Measurements from ENCODE around the gene CRIP1. TPM values are rescaled to one million over a fixed set of nuclear protein-coding genes. Genes with fewer than 3 reads are reported as not detected.

The CRIP1 gene
- total RNA-seq, 2 donors from 2014 or later, result 97.1 to 220 TPM

- DNase-seq, result no peak
Observed at GRCh38 chr14:105525861-105526775, 39.4 kb downstream of the CRIP1 start, which contains the start of gene TMEM121. Gene TMEM121 (plus strand): TSS chr14:105526583. CDS start chr14:105528835, 2,252 bp downstream.

GRCh38 chr14:105526776-105527380 is 40.2 kb downstream of the CRIP1 start:
- TF ChIP-seq, protein P1, sequence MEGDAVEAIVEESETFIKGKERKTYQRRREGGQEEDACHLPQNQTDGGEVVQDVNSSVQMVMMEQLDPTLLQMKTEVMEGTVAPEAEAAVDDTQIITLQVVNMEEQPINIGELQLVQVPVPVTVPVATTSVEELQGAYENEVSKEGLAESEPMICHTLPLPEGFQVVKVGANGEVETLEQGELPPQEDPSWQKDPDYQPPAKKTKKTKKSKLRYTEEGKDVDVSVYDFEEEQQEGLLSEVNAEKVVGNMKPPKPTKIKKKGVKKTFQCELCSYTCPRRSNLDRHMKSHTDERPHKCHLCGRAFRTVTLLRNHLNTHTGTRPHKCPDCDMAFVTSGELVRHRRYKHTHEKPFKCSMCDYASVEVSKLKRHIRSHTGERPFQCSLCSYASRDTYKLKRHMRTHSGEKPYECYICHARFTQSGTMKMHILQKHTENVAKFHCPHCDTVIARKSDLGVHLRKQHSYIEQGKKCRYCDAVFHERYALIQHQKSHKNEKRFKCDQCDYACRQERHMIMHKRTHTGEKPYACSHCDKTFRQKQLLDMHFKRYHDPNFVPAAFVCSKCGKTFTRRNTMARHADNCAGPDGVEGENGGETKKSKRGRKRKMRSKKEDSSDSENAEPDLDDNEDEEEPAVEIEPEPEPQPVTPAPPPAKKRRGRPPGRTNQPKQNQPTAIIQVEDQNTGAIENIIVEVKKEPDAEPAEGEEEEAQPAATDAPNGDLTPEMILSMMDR (IDR thresholded peaks at IDR 0.05), result no peak
- Histone ChIP-seq H3K27me3 (peaks cover 32% of the 10 kb centered on the region), H3K36me3 (no peaks in the 10 kb centered on the region), H3K9me3 (no peaks in the 10 kb centered on the region), H3K4me3 (peak overlapping the region; percentile 54), H3K27ac (no peak overlapping the region), H3K9ac (ENCODE audit: low read depth in 2 of 2, low read length in 2 of 2) (peak overlapping the region in 1 of 2 donors; percentile 60), H3K4me1 (peaks cover 16% of the 10 kb centered on the region)
- intact Hi-C loops (cut with DNase I), result loop anchor here (5.0 to 10.0 kb wide), 4 partner anchors 35 to 322 kb away; partner anchors contain the start of gene TEDC1
- DNase-seq, result no peak

More at GRCh38 chr14:105525861-105526775, 39.4 kb downstream of the CRIP1 start, which contains the start of gene TMEM121:
- H3K9me3 ChIP-seq, result no peaks in the 10 kb centered on the region
- peak within 1 kb of the TSS; percentile 54 for H3K4me3 ChIP-seq
- H3K27ac ChIP-seq, result no peak within 1 kb of the TSS
- intact Hi-C loops (cut with DNase I), result loop anchor here (5.0 to 10.0 kb wide), 4 partner anchors 34 to 321 kb away; partner anchors contain the start of gene TEDC1
- H3K4me1 ChIP-seq, result peaks cover 16% of the 10 kb centered on the region
- H3K27me3 ChIP-seq, result peaks cover 32% of the 10 kb centered on the region
- H3K9ac ChIP-seq (ENCODE audit: low read depth in 2 of 2, low read length in 2 of 2), result peak within 1 kb of the TSS in 1 of 2 donors; percentile 60
- H3K36me3 ChIP-seq, result no peaks in the 10 kb centered on the region
- TF ChIP-seq, protein P1 (IDR thresholded peaks at IDR 0.05), result no peak

GRCh38 chr14:105527381-105527825 is 40.7 kb downstream of the CRIP1 start:
- Histone ChIP-seq H3K27me3 (peaks cover 32% of the 10 kb centered on the region), H3K4me1 (peaks cover 16% of the 10 kb centered on the region), H3K9me3 (no peaks in the 10 kb centered on the region), H3K4me3 (peak overlapping the region; percentile 54), H3K27ac (no peak overlapping the region), H3K9ac (ENCODE audit: low read depth in 2 of 2, low read length in 2 of 2) (peak overlapping the region in 1 of 2 donors; percentile 60), H3K36me3 (no peaks in the 10 kb centered on the region)
- TF ChIP-seq, protein P1 (IDR thresholded peaks at IDR 0.05), result no peak
- no peak for DNase-seq
- intact Hi-C loops (cut with DNase I), result loop anchor here (5.0 to 10.0 kb wide), 4 partner anchors 35 to 323 kb away; partner anchors contain the start of gene TEDC1

DNA sequence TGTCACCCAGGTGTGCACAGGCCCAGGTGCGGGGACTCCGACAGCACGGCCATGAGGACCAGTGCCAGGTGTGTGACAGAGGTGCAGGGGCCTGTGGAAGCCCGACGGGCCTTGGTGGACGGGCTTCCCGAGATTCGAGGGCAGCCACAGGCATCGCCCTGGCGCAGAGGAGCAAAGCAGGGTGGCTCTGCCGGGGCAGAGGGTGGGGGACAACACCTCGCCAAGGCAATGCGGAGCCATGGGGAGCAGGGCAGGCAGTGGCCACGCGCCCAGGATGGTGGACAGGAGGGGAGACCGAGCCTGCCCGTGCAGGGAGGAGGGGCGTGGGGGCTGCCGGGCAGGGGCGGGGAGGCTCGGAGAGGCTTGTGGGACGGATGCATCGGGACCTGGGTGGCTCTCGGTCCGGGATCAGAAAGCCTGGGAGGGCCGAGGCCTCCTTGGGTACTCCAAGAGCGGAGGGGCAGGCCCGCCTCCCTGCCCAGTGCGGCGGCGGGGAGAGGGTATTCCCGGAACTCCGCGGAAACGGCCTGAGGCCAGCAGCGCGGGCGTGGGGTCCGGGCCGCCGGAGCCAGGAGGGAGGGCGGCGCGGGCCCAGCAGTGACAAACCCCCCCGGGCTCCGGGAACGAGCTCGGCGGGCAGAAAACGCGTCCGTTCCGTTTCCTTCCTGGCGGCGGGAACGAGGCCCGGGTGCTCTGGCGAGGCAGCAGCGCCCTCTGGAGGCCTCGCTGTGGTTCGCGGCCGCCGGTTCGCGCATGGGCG is 41.3 kb downstream of the CRIP1 start:
- H3K27ac ChIP-seq, result no peak overlapping the region
- no peaks in the 10 kb centered on the region for H3K36me3 ChIP-seq
- H3K9me3 ChIP-seq, result no peaks in the 10 kb centered on the region
- peaks cover 16% of the 10 kb centered on the region for H3K4me1 ChIP-seq
- peak; percentile 79 for DNase-seq
- H3K4me3 ChIP-seq, result peak overlapping the region; percentile 54
- TF ChIP-seq, protein P1 (IDR thresholded peaks at IDR 0.05), result peak; percentile 74
- peaks cover 32% of the 10 kb centered on the region for H3K27me3 ChIP-seq
- peak overlapping the region; percentile 2 to 72 for H3K9ac ChIP-seq (ENCODE audit: low read depth in 2 of 2, low read length in 2 of 2)
- intact Hi-C loops (cut with DNase I), result loop anchor here (5.0 to 10.0 kb wide), 4 partner anchors 36 to 323 kb away; partner anchors contain the start of gene TEDC1
